CD14-positive monocyte (primary cell): ENCODE results near the gene SP6. TPM values are rescaled to one million over a fixed set of nuclear protein-coding genes. Genes with fewer than 3 reads are reported as not detected.

Source experiments
- DNase-seq, 3 donors: peaks; one replicate each; pipeline ENCODE4 v3.0.0-alpha.2; 2011 to 2022
- H2AFZ ChIP-seq: 2 replicates; pipeline ENCODE4 v1.6.0; 2012; ENCODE audit warnings: mild to moderate bottlenecking, low read depth, low read length, inconsistent platforms; ENCODE audit not compliant: insufficient read depth, poor library complexity, severe bottlenecking
- H3K27ac ChIP-seq, 2 donors: 1 replicate in 1 of 2; 2 replicates in 1 of 2; pipeline ENCODE4 v1.5.1; 2012 to 2013; ENCODE audit warnings: low read length in 2 of 2, control low read depth in 1 of 2, inconsistent platforms in 1 of 2, low read depth in 1 of 2, mild to moderate bottlenecking in 1 of 2
- H3K27me3 ChIP-seq, 2 donors: one replicate each; pipeline versions ENCODE4 v1.6.0 to v1.6.1; 2011 to 2013; ENCODE audit warnings: low read length in 2 of 2; ENCODE audit not compliant: control insufficient read depth in 2 of 2, insufficient read depth in 2 of 2
- H3K36me3 ChIP-seq, 2 donors: replicated peaks in 1 of 2; 1 replicate in 1 of 2; 2 replicates in 1 of 2; pipeline versions ENCODE4 v1.5.1 to v1.6.1; 2012 to 2013; ENCODE audit warnings: low read length in 2 of 2, control low read depth in 1 of 2, inconsistent platforms in 1 of 2, mild to moderate bottlenecking in 1 of 2; ENCODE audit not compliant: insufficient read depth in 2 of 2, control insufficient read depth in 1 of 2
- H3K4me1 ChIP-seq, 2 donors: 1 replicate in 1 of 2; 2 replicates in 1 of 2; pipeline versions ENCODE4 v1.5.1 to v1.6.1; 2012 to 2013; ENCODE audit warnings: low read length in 2 of 2, control low read depth in 1 of 2, inconsistent platforms in 1 of 2, mild to moderate bottlenecking in 1 of 2, moderate library complexity in 1 of 2; ENCODE audit not compliant: insufficient read depth in 2 of 2, control insufficient read depth in 1 of 2
- H3K4me2 ChIP-seq: replicated peaks from 2 replicates; pipeline ENCODE3; 2012; ENCODE audit warnings: low read length, moderate library complexity, mild to moderate bottlenecking; ENCODE audit not compliant: poor library complexity, severe bottlenecking; ENCODE audit errors: extremely low read depth
- H3K4me3 ChIP-seq, 3 experiments: fragments of 200-600 bp in 1 of 3; sonication (generic) in 1 of 3; replicated peaks in 1 of 3; 1 replicate in 2 of 3; 2 replicates in 1 of 3; pipeline ENCODE4 v1.5.1; 2011 to 2013; ENCODE audit warnings: low read length in 3 of 3, mild to moderate bottlenecking in 3 of 3, control low read depth in 2 of 3, low read depth in 2 of 3, inconsistent platforms in 1 of 3, moderate library complexity in 1 of 3
- H3K79me2 ChIP-seq: 2 replicates; pipeline ENCODE4 v1.6.0; 2012; ENCODE audit warnings: mild to moderate bottlenecking, control low read depth, inconsistent platforms, low read length, moderate library complexity; ENCODE audit not compliant: insufficient read depth
- H3K9ac ChIP-seq: 2 replicates; pipeline ENCODE4 v1.6.0; 2017; ENCODE audit warnings: low read length, mild to moderate bottlenecking; ENCODE audit not compliant: insufficient read depth, poor library complexity, severe bottlenecking
- H3K9me3 ChIP-seq, 2 donors: replicated peaks in 1 of 2; 1 replicate in 1 of 2; 2 replicates in 1 of 2; pipeline versions ENCODE4 v1.5.1 to v1.6.1; 2012 to 2013; ENCODE audit warnings: low read length in 2 of 2, control low read depth in 1 of 2; ENCODE audit not compliant: control insufficient read depth in 1 of 2, insufficient read depth in 1 of 2
- H4K20me1 ChIP-seq: 2 replicates; pipeline ENCODE4 v1.6.0; 2012; ENCODE audit warnings: mild to moderate bottlenecking, low read length, control low read depth, moderate library complexity; ENCODE audit not compliant: insufficient read depth
- H3K27ac Mint-ChIP-seq, 7 donors: one replicate each; pipeline ENCODE4 v1.8.0; 2020; ENCODE audit warnings: mild to moderate bottlenecking in 7 of 7, mixed read lengths in 7 of 7, moderate library complexity in 6 of 7, inconsistent platforms in 2 of 7
- H3K27me3 Mint-ChIP-seq, 3 donors: one replicate each; pipeline ENCODE4 v1.8.0; 2021 to 2022; ENCODE audit warnings: low read depth in 3 of 3, mild to moderate bottlenecking in 3 of 3, mixed read lengths in 3 of 3, moderate library complexity in 3 of 3, inconsistent platforms in 1 of 3
- H3K36me3 Mint-ChIP-seq, 2 donors: one replicate each; pipeline ENCODE4 v1.8.0; 2020; ENCODE audit warnings: mixed read lengths in 2 of 2, inconsistent platforms in 1 of 2, mild to moderate bottlenecking in 1 of 2
- H3K4me1 Mint-ChIP-seq: one replicate; pipeline ENCODE4 v1.8.0; 2020; ENCODE audit warnings: mild to moderate bottlenecking, mixed read lengths
- H3K4me3 Mint-ChIP-seq, 2 donors: one replicate each; pipeline ENCODE4 v1.8.0; 2020; ENCODE audit warnings: mild to moderate bottlenecking in 2 of 2, mixed read lengths in 2 of 2, moderate library complexity in 1 of 2
- H3K9me3 Mint-ChIP-seq, 7 donors: one replicate each; pipeline ENCODE4 v1.8.0; 2020 to 2022; ENCODE audit warnings: mixed read lengths in 7 of 7, mild to moderate bottlenecking in 6 of 7, moderate library complexity in 6 of 7, inconsistent platforms in 2 of 7
- CTCF ChIP-seq: fragments of 200-600 bp; IDR thresholded peaks from one replicate; pipeline ENCODE4 v1.8.0; 2022; ENCODE audit warnings: antibody characterized with exemption, mild to moderate bottlenecking
- WGBS: methylation state at CpG from one replicate; pipeline ENCODE4 v1.1.5; 2013; ENCODE audit warnings: missing lambda C conversion rate; ENCODE audit not compliant: insufficient coverage; 5-methylcytosine and 5-hydroxymethylcytosine counted together
- intact Hi-C, 2 donors: fragments of 100-400 bp; cut with micrococcal nuclease; formaldehyde crosslinking; loops; one replicate each; pipeline versions ENCODE4 v1.15.0 to v1.15.1; 2023
- polyA plus RNA-seq, 3 donors: library from polyadenylated mRNA; depleted of rRNA in 1 of 3; unstranded in 2 of 3; stranded (reverse) in 1 of 3; fragments of 300-500 nt in 2 of 3; fragments of >200 nt in 1 of 3; fragmentation: Illumina TruSeq in 2 of 3; gene quantifications; 1 replicate in 2 of 3; 2 replicates in 1 of 3; pipeline ENCODE4 v1.2.3, GENCODE V29; 2012 to 2021

The SP6 gene
- polyA plus RNA-seq, 3 donors: 0.06 TPM; not detected in 2

- Histone ChIP-seq H3K79me2 (no peaks in the 10 kb centered on the region), H3K9ac (no peak overlapping the region), H3K4me3 (no peak overlapping the region), H3K36me3 (peaks cover 25 to 28% of the 10 kb centered on the region in 2 donors), H2AFZ (no peak overlapping the region), H3K4me2 (no peak overlapping the region), H3K27me3 (no peaks in the 10 kb centered on the region), H4K20me1 (no peaks in the 10 kb centered on the region), H3K27ac (no peak overlapping the region), H3K4me1 (no peaks in the 10 kb centered on the region), H3K9me3 (no peaks in the 10 kb centered on the region)
- 83% methylated on average over 3 of the region's 3 CpGs for WGBS
- Mint-ChIP-seq H3K4me3 (no peak overlapping the region), H3K9me3 (no peaks in the 10 kb centered on the region), H3K4me1 (no peaks in the 10 kb centered on the region), H3K36me3 (peaks cover 27 to 31% of the 10 kb centered on the region in 2 donors), H3K27me3 (peaks cover 4 to 14% (median 10%) of the 10 kb centered on the region in 3 donors), H3K27ac (no peak overlapping the region)
- DNase-seq: peak in 1 of 3 donors; percentile 1
- intact Hi-C loops: no loop called here
- TF ChIP-seq CTCF: no peak
These were observed 46.5 kb downstream of the SP6 start for GRCh38 chr17:47804461-47804860.

- Histone ChIP-seq H3K9me3 (no peaks in the 10 kb centered on the region), H4K20me1 (no peaks in the 10 kb centered on the region), H3K4me3 (no peak overlapping the region), H3K4me1 (no peaks in the 10 kb centered on the region), H3K4me2 (no peak overlapping the region), H3K79me2 (no peaks in the 10 kb centered on the region), H3K9ac (no peak overlapping the region), H3K27ac (no peak overlapping the region), H2AFZ (no peak overlapping the region), H3K36me3 (peaks cover 18 to 21% of the 10 kb centered on the region in 2 donors), H3K27me3 (no peaks in the 10 kb centered on the region)
- no peak for TF ChIP-seq CTCF
- no peak for DNase-seq
- Mint-ChIP-seq H3K27me3 (peaks cover 4 to 14% (median 10%) of the 10 kb centered on the region in 3 donors), H3K4me3 (no peak overlapping the region), H3K27ac (peak overlapping the region in 1 of 7 donors; percentile 8), H3K36me3 (peaks cover 20 to 24% of the 10 kb centered on the region in 2 donors), H3K4me1 (no peaks in the 10 kb centered on the region), H3K9me3 (no peaks in the 10 kb centered on the region)
- intact Hi-C loops: no loop called here
- WGBS: 89% methylated on average over 3 of the region's 6 CpGs
These were observed 47.2 kb downstream of the SP6 start for GRCh38 chr17:47803751-47804150.
